ENCODE data around the gene SYT14. TPM values are rescaled to one million over a fixed set of nuclear protein-coding genes. Genes with fewer than 3 reads are reported as not detected.

Gene SYT14
- total RNA-seq, 1 donor from 2014 or later = 16.1 TPM

DNA sequence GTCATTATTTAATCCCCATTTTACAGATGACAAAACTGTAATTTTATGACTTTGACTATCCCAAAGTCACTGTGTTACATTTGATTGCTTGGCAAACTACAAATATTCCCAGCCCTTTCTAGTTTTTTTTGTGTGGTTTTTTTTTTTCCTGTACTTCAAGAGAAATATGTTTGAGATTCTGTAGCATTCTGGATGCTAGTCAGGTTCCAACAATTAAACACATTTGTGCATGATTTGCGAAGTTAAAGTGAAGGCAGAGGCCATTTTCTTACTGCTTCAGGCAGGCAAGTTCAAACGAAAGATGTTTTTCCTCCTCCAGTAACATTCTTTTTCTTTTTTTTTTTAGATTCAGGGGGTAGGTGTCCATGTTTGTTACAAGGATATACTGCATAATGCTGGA is 186.7 kb downstream of the SYT14 start:
- H3K4me2 ChIP-seq = no peak overlapping the region
- no peak for DNase-seq (ENCODE audit: low spot score)

DNA sequence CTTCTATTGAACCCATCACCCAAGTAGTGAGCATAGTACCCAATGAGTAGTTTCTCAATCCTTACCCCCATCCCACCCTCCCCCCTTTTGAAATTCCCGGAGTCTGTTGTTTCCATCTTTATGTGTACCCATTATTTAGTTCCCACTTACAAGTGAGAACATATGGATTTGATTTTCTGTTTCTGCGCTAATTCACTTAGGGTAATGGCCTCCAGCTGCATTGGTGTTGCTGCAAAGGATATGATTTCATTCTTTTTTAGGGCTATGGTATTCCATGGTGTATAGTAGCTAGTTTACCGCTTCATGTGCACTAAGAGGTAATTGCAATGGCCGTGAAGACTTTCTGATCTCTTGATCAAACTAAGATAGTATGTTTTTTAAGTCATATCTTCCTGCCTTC is 187.1 kb downstream of the SYT14 start:
- no peak for DNase-seq (ENCODE audit: low spot score)
- no peaks in the 10 kb centered on the region for H3K27me3 ChIP-seq
- Mint-ChIP-seq H3K4me3 (no peak overlapping the region), H3K9me3 (no peaks in the 10 kb centered on the region), H3K36me3 (no peaks in the 10 kb centered on the region), H3K27ac (no peak overlapping the region), H3K4me1 (peaks cover 4% of the 10 kb centered on the region), H3K27me3 (ENCODE audit: insufficient read depth, low read depth) (no peaks in the 10 kb centered on the region)
- H2AFZ ChIP-seq (replicated peaks) = no peak overlapping the region
- H3F3A ChIP-seq (ENCODE audit: low read depth) = no peaks in the 10 kb centered on the region
- TF ChIP-seq EZH2 (IDR thresholded peaks at IDR 0.05) = no peak
- TF ChIP-seq, protein P1, sequence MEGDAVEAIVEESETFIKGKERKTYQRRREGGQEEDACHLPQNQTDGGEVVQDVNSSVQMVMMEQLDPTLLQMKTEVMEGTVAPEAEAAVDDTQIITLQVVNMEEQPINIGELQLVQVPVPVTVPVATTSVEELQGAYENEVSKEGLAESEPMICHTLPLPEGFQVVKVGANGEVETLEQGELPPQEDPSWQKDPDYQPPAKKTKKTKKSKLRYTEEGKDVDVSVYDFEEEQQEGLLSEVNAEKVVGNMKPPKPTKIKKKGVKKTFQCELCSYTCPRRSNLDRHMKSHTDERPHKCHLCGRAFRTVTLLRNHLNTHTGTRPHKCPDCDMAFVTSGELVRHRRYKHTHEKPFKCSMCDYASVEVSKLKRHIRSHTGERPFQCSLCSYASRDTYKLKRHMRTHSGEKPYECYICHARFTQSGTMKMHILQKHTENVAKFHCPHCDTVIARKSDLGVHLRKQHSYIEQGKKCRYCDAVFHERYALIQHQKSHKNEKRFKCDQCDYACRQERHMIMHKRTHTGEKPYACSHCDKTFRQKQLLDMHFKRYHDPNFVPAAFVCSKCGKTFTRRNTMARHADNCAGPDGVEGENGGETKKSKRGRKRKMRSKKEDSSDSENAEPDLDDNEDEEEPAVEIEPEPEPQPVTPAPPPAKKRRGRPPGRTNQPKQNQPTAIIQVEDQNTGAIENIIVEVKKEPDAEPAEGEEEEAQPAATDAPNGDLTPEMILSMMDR (IDR thresholded peaks at IDR 0.05) = no peak
- H4K20me1 ChIP-seq (ENCODE audit: low read depth) = no peaks in the 10 kb centered on the region
- H3K79me2 ChIP-seq (ENCODE audit: low read depth) = no peaks in the 10 kb centered on the region
- H3K27ac ChIP-seq = no peak overlapping the region
- no peaks in the 10 kb centered on the region for H3K36me3 ChIP-seq
- no peak overlapping the region for H3K4me3 ChIP-seq
- H3K9me3 ChIP-seq (ENCODE audit: low read depth) = no peaks in the 10 kb centered on the region
- H3K9ac ChIP-seq = no peak overlapping the region
- no peak overlapping the region for H3K4me2 ChIP-seq
- H3K4me1 ChIP-seq = no peaks in the 10 kb centered on the region

More for the DNA sequence above, 186.7 kb downstream of the SYT14 start:
- Histone ChIP-seq H3K9me3 (ENCODE audit: low read depth) (no peaks in the 10 kb centered on the region), H3K27me3 (no peaks in the 10 kb centered on the region), H3F3A (ENCODE audit: low read depth) (no peaks in the 10 kb centered on the region), H3K4me3 (no peak overlapping the region), H3K36me3 (no peaks in the 10 kb centered on the region), H2AFZ (replicated peaks) (no peak overlapping the region), H3K9ac (no peak overlapping the region), H3K4me1 (no peaks in the 10 kb centered on the region), H4K20me1 (ENCODE audit: low read depth) (no peaks in the 10 kb centered on the region), H3K79me2 (ENCODE audit: low read depth) (no peaks in the 10 kb centered on the region), H3K27ac (no peak overlapping the region)
- Mint-ChIP-seq H3K4me1 (peaks cover 4% of the 10 kb centered on the region), H3K27me3 (ENCODE audit: insufficient read depth, low read depth) (no peaks in the 10 kb centered on the region), H3K9me3 (no peaks in the 10 kb centered on the region), H3K4me3 (no peak overlapping the region), H3K36me3 (no peaks in the 10 kb centered on the region), H3K27ac (no peak overlapping the region)
- no peak for TF ChIP-seq EZH2 (IDR thresholded peaks at IDR 0.05)
- TF ChIP-seq EZH2phosphoT487 (IDR thresholded peaks at IDR 0.05) = no peak
- TF ChIP-seq, protein P1 (IDR thresholded peaks at IDR 0.05) = no peak

DNA sequence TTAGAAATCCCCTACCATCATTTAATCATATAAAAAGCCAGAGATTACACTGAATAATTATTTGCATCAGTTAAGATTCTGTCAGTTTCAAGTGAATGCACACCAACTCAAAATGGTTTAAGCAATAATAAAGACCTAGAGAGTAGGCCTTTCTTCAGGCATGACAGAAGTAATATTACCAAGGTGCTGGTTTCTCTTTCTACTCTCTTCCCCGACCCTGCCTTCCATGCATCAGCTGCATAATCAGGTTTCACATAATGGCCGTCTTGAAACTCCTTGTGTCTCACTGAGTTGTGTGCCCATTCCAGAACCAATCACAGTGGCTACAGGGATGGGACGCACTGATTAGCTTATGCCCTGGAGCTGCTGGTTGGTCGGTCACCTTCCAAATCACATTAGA is 191.1 kb downstream of the SYT14 start:
- no peak overlapping the region for H3K4me2 ChIP-seq
- Mint-ChIP-seq H3K4me1 (peaks cover 3% of the 10 kb centered on the region), H3K4me3 (no peak overlapping the region), H3K36me3 (no peaks in the 10 kb centered on the region), H3K27me3 (ENCODE audit: insufficient read depth, low read depth) (no peaks in the 10 kb centered on the region), H3K27ac (no peak overlapping the region), H3K9me3 (no peaks in the 10 kb centered on the region)
- no peak overlapping the region for H2AFZ ChIP-seq (replicated peaks)
- no peak for TF ChIP-seq EZH2phosphoT487 (IDR thresholded peaks at IDR 0.05)
- no peak for TF ChIP-seq EZH2 (IDR thresholded peaks at IDR 0.05)
- TF ChIP-seq, protein P1 (IDR thresholded peaks at IDR 0.05) = no peak
- no peaks in the 10 kb centered on the region for H3K9me3 ChIP-seq (ENCODE audit: low read depth)
- no peak overlapping the region for H3K27ac ChIP-seq
- H3K9ac ChIP-seq = no peak overlapping the region
- DNase-seq (ENCODE audit: low spot score) = no peak
- no peak overlapping the region for H3K4me3 ChIP-seq
- no peaks in the 10 kb centered on the region for H3K36me3 ChIP-seq
- H3K79me2 ChIP-seq (ENCODE audit: low read depth) = no peaks in the 10 kb centered on the region
- H4K20me1 ChIP-seq (ENCODE audit: low read depth) = no peaks in the 10 kb centered on the region
- no peaks in the 10 kb centered on the region for H3K27me3 ChIP-seq
- no peaks in the 10 kb centered on the region for H3F3A ChIP-seq (ENCODE audit: low read depth)
- H3K4me1 ChIP-seq = no peaks in the 10 kb centered on the region

All from neural progenitor cell (in vitro differentiated cells).